Astrocyte (in vitro differentiated cells and primary cell): ENCODE results near the gene ATP6V1G2. TPM values are rescaled to one million over a fixed set of nuclear protein-coding genes. Genes with fewer than 3 reads are reported as not detected.

Experiments
- DNase-seq: peaks from one replicate; pipeline ENCODE4 v3.0.0-alpha.2; 2010; ENCODE audit warnings: low read depth
- FAIRE-seq: peaks from 2 replicates; lab custom pipeline; 2011; peaks lifted over from hg19 to GRCh38; lab: Jason Lieb, UNC
- H2AFZ ChIP-seq: 2 replicates; pipeline ENCODE4 v1.6.0; 2012; ENCODE audit warnings: low read depth, low read length, inconsistent platforms
- H3K27ac ChIP-seq: 2 replicates; pipeline ENCODE4 v1.5.1; 2011; ENCODE audit warnings: low read depth, low read length, inconsistent platforms
- H3K27me3 ChIP-seq: 2 replicates; pipeline ENCODE4 v1.6.0; 2011; ENCODE audit warnings: low read length, inconsistent platforms; ENCODE audit not compliant: insufficient read depth
- H3K36me3 ChIP-seq: 2 replicates; pipeline ENCODE4 v1.5.1; 2011; ENCODE audit warnings: low read length, inconsistent platforms; ENCODE audit not compliant: insufficient read depth
- H3K4me1 ChIP-seq: 2 replicates; pipeline ENCODE4 v1.5.1; 2011; ENCODE audit warnings: low read length, inconsistent platforms; ENCODE audit not compliant: insufficient read depth
- H3K4me2 ChIP-seq: 2 replicates; pipeline ENCODE4 v1.6.0; 2012; ENCODE audit warnings: low read length, inconsistent platforms
- H3K4me3 ChIP-seq: 2 replicates; pipeline ENCODE4 v1.5.1; 2011; ENCODE audit warnings: low read depth, mild to moderate bottlenecking, low read length, inconsistent platforms; ENCODE audit not compliant: insufficient read depth
- H3K79me2 ChIP-seq: 2 replicates; pipeline ENCODE4 v1.6.0; 2012; ENCODE audit warnings: mild to moderate bottlenecking, low read length, inconsistent platforms; ENCODE audit not compliant: insufficient read depth
- H3K9ac ChIP-seq: 2 replicates; pipeline ENCODE4 v1.6.0; 2012; ENCODE audit warnings: mild to moderate bottlenecking, low read length, inconsistent platforms
- H3K9me3 ChIP-seq: 2 replicates; pipeline ENCODE4 v1.5.1; 2012; ENCODE audit warnings: low read depth, mild to moderate bottlenecking, low read length, inconsistent platforms; ENCODE audit not compliant: insufficient read depth
- H4K20me1 ChIP-seq: 2 replicates; pipeline ENCODE4 v1.6.0; 2012; ENCODE audit warnings: low read length, inconsistent platforms; ENCODE audit not compliant: insufficient read depth
- H3K27ac Mint-ChIP-seq: one replicate; pipeline ENCODE4 v1.8.0; 2021; ENCODE audit warnings: mild to moderate bottlenecking, mixed read lengths; ENCODE audit not compliant: unreplicated experiment
- H3K27me3 Mint-ChIP-seq: one replicate; pipeline ENCODE4 v1.8.0; 2021; ENCODE audit warnings: low read depth, mixed read lengths; ENCODE audit not compliant: unreplicated experiment
- H3K36me3 Mint-ChIP-seq: one replicate; pipeline ENCODE4 v1.8.0; 2021; ENCODE audit warnings: low read depth, mixed read lengths; ENCODE audit not compliant: unreplicated experiment
- H3K4me1 Mint-ChIP-seq: one replicate; pipeline ENCODE4 v1.8.0; 2021; ENCODE audit warnings: low read depth, mixed read lengths; ENCODE audit not compliant: unreplicated experiment
- H3K4me3 Mint-ChIP-seq: one replicate; pipeline ENCODE4 v1.8.0; 2021; ENCODE audit warnings: mild to moderate bottlenecking, moderate library complexity, mixed read lengths; ENCODE audit not compliant: unreplicated experiment
- H3K9me3 Mint-ChIP-seq: one replicate; pipeline ENCODE4 v1.8.0; 2021; ENCODE audit warnings: mild to moderate bottlenecking, mixed read lengths; ENCODE audit not compliant: unreplicated experiment
- CTCF ChIP-seq: IDR thresholded peaks from 2 replicates; pipeline ENCODE4 v1.5.1; 2011; ENCODE audit warnings: low read depth, mild to moderate bottlenecking, inconsistent platforms, low read length, moderate library complexity; ENCODE audit not compliant: insufficient read depth
- EZH2 ChIP-seq: IDR thresholded peaks from 2 replicates; pipeline ENCODE4 v1.6.1; 2012; ENCODE audit warnings: mild to moderate bottlenecking, low read length, inconsistent platforms; ENCODE audit not compliant: insufficient read depth
- total RNA-seq: library from RNA; stranded (reverse); gene quantifications from 2 replicates; pipeline ENCODE4 v1.2.1, GENCODE V29; 2021

Gene ATP6V1G2
- total RNA-seq, 1 donor from 2014 or later, result 2.6 TPM

GRCh38 chr6:31548544-31548873 lies 2.1 kb upstream of the ATP6V1G2 start:
- no peak for FAIRE-seq
- no peaks in the 10 kb centered on the region for H3K9me3 Mint-ChIP-seq
- no peaks in the 10 kb centered on the region for H3K9me3 ChIP-seq
- H3K4me1 ChIP-seq, result peaks cover 21% of the 10 kb centered on the region
- H3K27ac Mint-ChIP-seq, result no peak overlapping the region
- H3K79me2 ChIP-seq, result peaks cover 13% of the 10 kb centered on the region
- H3K27me3 Mint-ChIP-seq, result no peaks in the 10 kb centered on the region
- TF ChIP-seq CTCF (no peak), EZH2 (no peak)
- peak overlapping the region; percentile 87 for H3K9ac ChIP-seq
- H3K4me1 Mint-ChIP-seq, result peaks cover 17% of the 10 kb centered on the region
- H3K27me3 ChIP-seq, result no peaks in the 10 kb centered on the region
- peak overlapping the region; percentile 95 for H3K4me2 ChIP-seq
- no peak overlapping the region for H3K4me3 ChIP-seq
- no peak overlapping the region for H2AFZ ChIP-seq
- peaks cover 9% of the 10 kb centered on the region for H3K36me3 ChIP-seq
- no peaks in the 10 kb centered on the region for H4K20me1 ChIP-seq
- H3K36me3 Mint-ChIP-seq, result peaks cover 11% of the 10 kb centered on the region
- no peak overlapping the region for H3K27ac ChIP-seq
- peak overlapping the region; percentile 94 for H3K4me3 Mint-ChIP-seq
- DNase-seq, result no peak

- Histone ChIP-seq H2AFZ (peak overlapping the region; percentile 66), H3K4me2 (peak overlapping the region; percentile 95), H3K27ac (peak overlapping the region; percentile 78), H3K36me3 (peaks cover 6% of the 10 kb centered on the region), H3K27me3 (no peaks in the 10 kb centered on the region), H3K4me1 (peaks cover 21% of the 10 kb centered on the region), H3K79me2 (peaks cover 13% of the 10 kb centered on the region), H3K9me3 (no peaks in the 10 kb centered on the region), H3K9ac (peak overlapping the region; percentile 87), H4K20me1 (no peaks in the 10 kb centered on the region), H3K4me3 (peak overlapping the region; percentile 59)
- Mint-ChIP-seq H3K4me1 (peaks cover 17% of the 10 kb centered on the region), H3K4me3 (peak overlapping the region; percentile 94), H3K27ac (peak overlapping the region; percentile 87), H3K36me3 (peaks cover 11% of the 10 kb centered on the region), H3K9me3 (no peaks in the 10 kb centered on the region), H3K27me3 (no peaks in the 10 kb centered on the region)
- FAIRE-seq, result no peak
- TF ChIP-seq EZH2 (no peak), CTCF (no peak)
- DNase-seq, result no peak
These were observed 1.5 kb upstream of the ATP6V1G2 start for GRCh38 chr6:31547727-31548543.
